ENCODE results near the gene MAPKAP1.

Gene MAPKAP1

GRCh38 chr9:125434986-125435775 is 271.8 kb downstream of the MAPKAP1 start:
- Histone ChIP-seq H3K4me1 (no peaks in the 10 kb centered on the region), H3K4me3 (ENCODE audit: low read depth, low read length) (no peak overlapping the region)
- TF ChIP-seq CTCF (IDR thresholded peaks at IDR 0.05), result no peak

GRCh38 chr9:125433461-125434011 is 273.5 kb downstream of the MAPKAP1 start:
- no peak overlapping the region for H3K4me3 ChIP-seq (ENCODE audit: low read depth, low read length)
- no peak for TF ChIP-seq CTCF (IDR thresholded peaks at IDR 0.05)

More at GRCh38 chr9:125434986-125435775, 271.8 kb downstream of the MAPKAP1 start:
- Histone ChIP-seq H3K27me3 (ENCODE audit: control insufficient read depth, insufficient read depth, low read length) (no peaks in the 10 kb centered on the region), H3K9me3 (ENCODE audit: control insufficient read depth, low read length) (no peaks in the 10 kb centered on the region), H3K4me2 (ENCODE audit: low read length) (no peak overlapping the region), H3K27ac (no peak overlapping the region), H2AFZ (no peak overlapping the region), H3K79me2 (no peaks in the 10 kb centered on the region), H3K36me3 (ENCODE audit: control insufficient read depth, insufficient read depth, low read length) (no peaks in the 10 kb centered on the region), H3K9ac (no peak overlapping the region)

GRCh38 chr9:125432715-125433385 is 274.2 kb downstream of the MAPKAP1 start:
- TF ChIP-seq CTCF (IDR thresholded peaks at IDR 0.05), result no peak
- Histone ChIP-seq H3K4me1 (no peaks in the 10 kb centered on the region), H3K4me3 (ENCODE audit: low read depth, low read length) (no peak overlapping the region), H3K27ac (no peak overlapping the region), H3K9me3 (ENCODE audit: control insufficient read depth, low read length) (no peaks in the 10 kb centered on the region), H3K27me3 (ENCODE audit: control insufficient read depth, insufficient read depth, low read length) (no peaks in the 10 kb centered on the region), H3K9ac (no peak overlapping the region), H2AFZ (no peak overlapping the region), H3K4me2 (ENCODE audit: low read length) (no peak overlapping the region), H3K36me3 (ENCODE audit: control insufficient read depth, insufficient read depth, low read length) (no peaks in the 10 kb centered on the region), H3K79me2 (no peaks in the 10 kb centered on the region)

More at GRCh38 chr9:125433461-125434011, 273.5 kb downstream of the MAPKAP1 start:
- Histone ChIP-seq H3K4me2 (ENCODE audit: low read length) (no peak overlapping the region), H3K4me1 (no peaks in the 10 kb centered on the region), H3K9ac (no peak overlapping the region), H3K27me3 (ENCODE audit: control insufficient read depth, insufficient read depth, low read length) (no peaks in the 10 kb centered on the region), H3K27ac (no peak overlapping the region), H3K79me2 (no peaks in the 10 kb centered on the region), H2AFZ (no peak overlapping the region), H3K9me3 (ENCODE audit: control insufficient read depth, low read length) (no peaks in the 10 kb centered on the region), H3K36me3 (ENCODE audit: control insufficient read depth, insufficient read depth, low read length) (no peaks in the 10 kb centered on the region)

- Histone ChIP-seq H3K27ac (no peak overlapping the region), H3K9me3 (ENCODE audit: control insufficient read depth, low read length) (no peaks in the 10 kb centered on the region)
- no peak for TF ChIP-seq CTCF (IDR thresholded peaks at IDR 0.05)
These were observed 275.2 kb downstream of the MAPKAP1 start for GRCh38 chr9:125431741-125432271.

More at GRCh38 chr9:125431741-125432271, 275.2 kb downstream of the MAPKAP1 start:
- Histone ChIP-seq H3K4me3 (ENCODE audit: low read depth, low read length) (no peak overlapping the region), H2AFZ (no peak overlapping the region), H3K4me2 (ENCODE audit: low read length) (no peak overlapping the region), H3K9ac (no peak overlapping the region), H3K36me3 (ENCODE audit: control insufficient read depth, insufficient read depth, low read length) (no peaks in the 10 kb centered on the region), H3K27me3 (ENCODE audit: control insufficient read depth, insufficient read depth, low read length) (no peaks in the 10 kb centered on the region), H3K79me2 (no peaks in the 10 kb centered on the region), H3K4me1 (no peaks in the 10 kb centered on the region)

Data from parathyroid adenoma (tissue), 2 donors.